Endothelial cell of hepatic sinusoid (primary cell): ENCODE results near the gene TSPAN33.
"Not testable (repeated sequence)": the region's sequence is repeated elsewhere in the genome, so short reads cannot be mapped to it uniquely, and the experiment has no call there.

ENCODE experiments used
- in situ Hi-C: cut with HindIII; loops from 2 replicates; pipeline ENCODE4 v1.10.0; 2017; ENCODE audit warnings: low sequenced_read_pairs

TSPAN33 gene

DNA sequence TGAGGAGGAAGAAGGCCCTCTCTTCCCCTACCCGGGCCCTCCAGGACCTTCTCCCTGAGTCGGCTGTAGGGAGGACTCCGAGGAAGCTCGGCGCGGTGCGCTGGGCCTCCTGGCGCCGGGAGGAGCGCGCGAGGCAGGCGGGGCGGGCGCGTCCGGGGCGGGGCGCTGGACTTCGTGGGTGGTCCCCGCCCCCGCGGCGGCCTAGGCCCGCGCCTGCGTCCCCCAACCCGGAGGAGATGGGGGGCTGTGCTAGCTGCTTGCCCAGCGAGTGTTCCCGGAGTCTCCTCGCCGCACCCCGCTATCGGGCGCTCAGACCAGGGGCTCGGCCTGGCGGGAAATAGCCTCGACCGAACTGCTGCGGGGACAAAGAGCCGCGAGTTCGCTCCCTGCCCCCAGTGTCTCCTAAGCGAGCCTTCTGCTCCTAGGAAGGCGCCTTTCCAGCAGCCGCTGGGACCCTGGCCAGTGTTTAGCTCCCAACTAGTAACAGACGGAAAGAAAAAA, 24.7 kb downstream of the TSPAN33 start:
- in situ Hi-C loops = no loop called here

DNA sequence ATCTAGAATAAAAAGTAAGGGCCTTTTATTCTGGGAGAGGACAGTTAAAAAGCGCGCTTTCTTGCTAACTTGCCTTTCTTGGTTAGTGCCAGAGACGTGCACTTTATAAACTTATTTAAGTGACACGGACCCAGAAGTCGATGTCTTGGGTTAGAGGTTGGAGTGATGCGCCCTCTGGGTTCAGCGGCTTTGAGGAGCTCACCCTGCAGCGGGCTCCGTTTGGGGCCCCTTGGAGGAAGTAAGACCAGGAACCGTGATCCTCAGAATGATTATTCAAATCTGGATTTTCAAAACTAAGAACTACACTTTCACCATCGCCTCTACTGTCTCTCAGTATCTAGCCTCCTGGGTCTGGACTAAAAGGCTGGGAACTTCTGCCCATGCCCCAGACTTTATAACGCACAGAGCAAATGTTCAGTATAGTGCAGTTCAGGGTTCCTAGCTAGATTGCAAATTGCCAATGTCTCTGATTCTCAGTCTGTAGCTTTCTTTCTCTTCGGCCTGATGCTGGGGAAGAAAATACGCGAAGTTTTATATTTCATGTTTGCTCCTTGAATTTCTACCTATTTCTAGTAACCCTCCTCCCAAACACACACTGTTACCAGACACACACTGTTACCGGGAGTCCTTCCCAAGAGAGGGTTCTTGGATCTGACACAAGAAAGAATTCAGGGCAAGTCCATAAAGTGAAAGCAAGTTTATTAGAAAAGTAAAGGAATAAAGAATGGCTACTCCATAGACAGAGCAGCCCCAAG, 25.4 kb downstream of the TSPAN33 start:
- in situ Hi-C loops = no loop called here

DNA sequence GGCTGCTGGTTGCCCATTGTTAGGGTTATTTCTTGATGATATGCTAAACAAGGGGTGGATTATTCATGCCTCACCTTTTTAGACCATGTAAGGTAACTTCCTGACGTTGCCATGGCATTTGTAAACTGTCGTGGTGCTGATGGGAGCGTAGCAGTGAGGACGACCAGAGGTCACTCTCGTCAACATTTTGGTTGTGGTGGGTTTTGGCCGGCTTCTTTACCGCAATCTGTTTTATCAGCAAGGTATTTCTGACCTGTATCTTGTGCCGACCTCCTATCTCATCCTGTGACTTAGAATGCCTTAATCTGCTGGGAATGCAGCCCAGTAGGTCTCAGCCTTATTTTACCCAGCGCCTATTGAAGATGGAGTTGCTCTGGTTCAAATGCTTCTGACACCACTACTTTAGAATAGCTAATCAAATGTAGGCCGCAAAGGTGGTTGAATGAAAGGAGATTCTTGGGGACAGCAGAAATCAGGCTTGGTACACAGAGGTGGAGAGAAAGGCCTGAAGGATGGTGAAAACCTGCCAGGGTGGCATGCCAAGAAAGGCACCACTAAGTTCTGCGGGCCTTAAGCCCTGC, 26.0 kb downstream of the TSPAN33 start:
- in situ Hi-C loops = no loop called here

DNA sequence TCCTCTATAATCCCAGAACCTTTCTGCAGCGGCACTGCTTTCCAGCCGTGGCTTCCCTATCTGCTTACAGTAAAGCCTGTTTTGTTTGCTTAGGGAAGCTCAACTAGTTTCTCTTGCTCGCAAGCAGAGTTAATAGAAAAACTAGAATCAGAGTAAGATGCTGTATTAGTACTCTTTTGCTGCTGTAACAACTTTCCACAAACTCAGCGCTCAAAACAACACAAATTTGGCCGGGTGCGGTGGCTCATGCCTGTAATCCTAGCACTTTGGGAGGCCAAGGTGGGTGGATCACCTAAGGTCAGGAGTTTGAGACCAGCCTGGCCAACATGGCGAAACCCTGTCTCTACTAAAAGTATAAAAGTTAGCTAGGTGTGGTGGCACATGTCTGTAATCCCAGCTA, 29.4 kb downstream of the TSPAN33 start:
- in situ Hi-C loops = not testable (repeated sequence)

DNA sequence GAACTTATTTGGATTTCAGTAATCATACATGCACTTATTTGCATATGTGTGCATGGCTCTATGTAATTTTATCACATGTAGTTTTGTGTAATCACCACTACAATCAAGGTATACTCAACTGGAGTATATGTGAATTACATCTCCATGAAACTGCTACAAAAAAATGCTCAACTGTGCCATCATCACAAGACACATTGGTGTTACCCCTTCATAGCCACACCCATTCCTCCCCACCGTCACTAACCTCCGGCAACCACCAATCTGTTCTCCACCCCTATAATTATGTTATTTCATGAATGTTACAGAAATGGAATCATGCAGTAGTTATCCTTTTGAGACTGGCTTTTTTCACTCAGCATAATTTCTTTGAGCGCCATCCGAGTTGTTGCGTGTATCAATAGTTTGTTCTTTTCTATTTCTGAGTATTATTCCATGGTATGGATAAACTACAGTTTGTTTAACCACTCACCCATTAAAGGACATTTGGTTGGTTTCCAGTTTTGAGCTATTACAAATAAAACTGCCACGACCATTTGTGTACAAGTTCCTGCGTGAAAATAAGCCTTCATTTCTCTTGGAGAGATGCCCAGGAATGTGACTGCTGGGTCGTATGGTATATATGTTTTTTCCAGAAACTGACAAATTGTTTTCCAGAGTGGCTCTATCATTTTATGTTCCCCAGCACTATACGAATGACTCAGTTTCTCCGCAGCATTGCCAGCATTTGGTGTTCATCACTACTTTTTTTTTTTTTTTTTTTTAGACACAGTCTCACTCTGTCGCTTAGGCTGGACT, 32.6 kb downstream of the TSPAN33 start:
- in situ Hi-C loops = no loop called here

DNA sequence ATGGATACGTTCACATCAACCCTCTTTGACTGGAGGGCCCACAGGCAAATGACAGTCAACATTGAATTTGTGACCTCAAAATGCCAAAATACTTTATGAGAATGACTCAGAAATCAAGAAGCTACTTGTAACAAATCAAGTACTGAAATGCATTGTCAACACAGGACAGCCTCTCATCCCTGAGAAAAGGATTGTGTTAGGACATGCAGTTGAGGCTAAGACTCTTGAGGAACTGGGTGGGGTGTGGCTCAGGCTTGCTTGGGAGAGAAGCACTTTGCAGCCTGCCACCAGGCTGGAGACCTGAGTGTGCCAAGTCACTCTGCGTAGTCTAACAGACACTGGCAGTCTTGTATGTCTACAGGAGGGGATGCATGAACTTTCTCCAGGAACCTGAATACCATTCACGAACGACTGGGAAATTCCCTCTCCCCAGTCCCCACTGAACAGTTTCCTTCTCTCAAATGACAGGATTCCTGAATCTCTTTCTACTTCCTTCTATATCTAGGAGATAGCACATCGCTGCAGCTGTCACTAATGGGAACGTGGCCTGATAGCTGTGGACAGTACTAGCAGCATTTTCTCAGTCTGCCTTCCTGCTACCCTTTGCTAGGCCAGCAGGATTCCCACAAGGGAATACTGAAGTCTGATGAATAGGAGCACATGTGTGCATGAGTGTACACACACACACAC, 40.6 kb downstream of the TSPAN33 start:
- in situ Hi-C loops = no loop called here

DNA sequence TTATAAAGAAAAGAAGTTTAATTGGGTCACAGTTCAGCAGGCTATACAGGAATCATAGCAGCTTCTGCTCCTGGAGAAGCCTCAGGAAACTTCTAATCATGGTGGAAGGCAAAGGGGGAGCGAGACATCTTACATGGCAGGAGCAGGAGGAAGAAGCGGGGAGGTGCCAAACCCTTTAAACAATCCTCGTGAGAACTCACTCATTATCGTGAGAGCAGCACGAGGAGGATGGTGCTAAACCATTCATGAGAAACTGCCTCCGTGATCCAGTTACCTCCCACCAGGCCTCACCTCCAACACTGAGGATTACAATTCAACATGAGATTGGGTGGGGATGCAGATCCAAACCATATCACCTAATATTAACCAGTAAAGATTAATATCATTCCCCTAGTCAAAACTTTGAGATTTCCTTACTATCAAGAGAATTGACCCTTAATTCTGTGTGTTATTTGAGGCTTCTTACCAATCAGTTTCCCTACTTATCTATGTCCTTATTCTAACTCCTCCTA, 42.3 kb downstream of the TSPAN33 start:
- in situ Hi-C loops = no loop called here

DNA sequence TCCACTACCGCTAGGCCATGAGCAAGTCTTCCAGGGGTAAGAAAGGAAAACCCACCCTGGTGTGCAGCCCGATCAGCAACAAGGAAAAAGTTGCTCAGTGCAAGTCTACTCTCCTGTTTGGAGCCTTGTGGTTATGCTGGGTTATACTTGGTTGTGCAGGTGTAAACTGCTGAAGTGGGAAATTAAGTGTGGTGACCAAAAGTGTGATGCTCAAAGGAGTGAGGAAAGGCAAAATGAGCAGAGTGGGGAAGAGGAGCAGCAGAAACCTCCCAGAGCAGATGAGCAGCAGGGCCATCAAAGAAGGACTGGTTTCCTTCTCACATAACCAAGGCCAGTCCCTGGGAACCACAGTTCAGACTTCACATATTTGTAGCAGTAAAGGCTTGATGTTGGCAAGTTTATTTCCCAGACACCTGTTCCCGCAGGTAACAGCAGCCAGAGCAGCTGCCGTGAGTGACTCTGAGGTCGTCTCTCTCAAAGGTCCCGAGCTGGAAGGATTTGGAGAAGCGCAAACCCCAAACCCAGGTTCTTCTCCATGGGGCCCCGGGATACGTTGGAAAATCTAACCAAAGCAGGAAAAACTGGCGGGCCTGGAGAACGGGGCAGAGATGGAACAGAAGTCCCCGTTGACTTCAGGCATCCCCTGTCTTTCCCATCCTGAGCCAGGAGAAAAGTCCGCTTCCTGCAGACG, 43.3 kb downstream of the TSPAN33 start:
- in situ Hi-C loops = no loop called here

DNA sequence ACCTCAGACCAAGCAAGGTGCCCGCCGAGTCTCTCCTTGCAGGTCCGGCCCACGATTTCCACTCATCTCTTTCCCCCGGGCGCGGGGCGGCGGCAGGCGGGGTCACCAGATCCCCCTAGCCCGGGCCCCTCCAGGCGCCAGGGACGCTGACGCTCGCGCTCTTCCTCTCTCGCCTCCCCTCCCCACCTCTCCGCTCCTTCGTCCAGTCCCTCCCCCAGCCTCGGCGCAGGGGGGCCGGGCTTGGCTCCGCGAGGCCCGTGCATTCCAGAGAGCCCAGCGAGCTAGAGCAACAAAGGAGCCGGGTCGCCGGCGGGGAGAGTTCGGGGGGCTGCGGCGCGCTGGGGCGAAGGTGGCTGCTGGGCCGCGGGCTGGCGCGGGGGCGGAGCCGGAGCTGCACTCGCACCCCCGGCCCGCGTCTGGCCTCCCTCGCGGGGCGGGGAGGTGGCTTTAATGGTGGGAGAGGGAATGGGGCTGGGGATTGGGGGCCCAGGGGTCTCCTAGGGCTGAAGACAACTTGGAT, 43.9 kb downstream of the TSPAN33 start, which contains the start of gene SMO:
Gene SMO, plus strand, starts transcription at position 262 of the 520 bp plus-strand sequence. CDS start 519 bp downstream, outside the sequence.
- in situ Hi-C loops = no loop called here

DNA sequence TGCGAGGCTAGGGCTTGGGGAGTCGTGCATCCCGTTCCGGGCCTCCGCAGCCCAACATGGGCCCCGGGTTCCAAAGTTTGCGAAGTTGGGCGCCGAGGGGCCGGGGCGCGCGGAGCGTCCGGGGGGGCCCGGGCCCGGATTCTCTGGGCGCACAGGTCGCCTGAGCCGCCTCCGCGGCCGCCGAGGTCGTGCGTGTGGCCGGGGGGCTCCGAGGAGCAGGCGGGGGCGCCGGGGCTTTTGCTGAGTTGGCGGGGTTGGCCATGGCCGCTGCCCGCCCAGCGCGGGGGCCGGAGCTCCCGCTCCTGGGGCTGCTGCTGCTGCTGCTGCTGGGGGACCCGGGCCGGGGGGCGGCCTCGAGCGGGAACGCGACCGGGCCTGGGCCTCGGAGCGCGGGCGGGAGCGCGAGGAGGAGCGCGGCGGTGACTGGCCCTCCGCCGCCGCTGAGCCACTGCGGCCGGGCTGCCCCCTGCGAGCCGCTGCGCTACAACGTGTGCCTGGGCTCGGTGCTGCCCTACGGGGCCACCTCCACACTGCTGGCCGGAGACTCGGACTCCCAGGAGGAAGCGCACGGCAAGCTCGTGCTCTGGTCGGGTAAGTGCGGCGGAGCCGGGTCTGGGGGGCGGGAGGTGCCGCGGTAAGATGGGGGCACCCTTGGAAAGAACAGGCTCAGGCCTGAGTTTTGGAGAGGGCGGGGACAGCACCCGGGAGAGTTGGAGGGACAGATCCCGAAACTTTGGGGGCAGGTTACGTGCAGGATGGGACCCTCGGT, 44.6 kb downstream of the TSPAN33 start:
- in situ Hi-C loops = no loop called here

DNA sequence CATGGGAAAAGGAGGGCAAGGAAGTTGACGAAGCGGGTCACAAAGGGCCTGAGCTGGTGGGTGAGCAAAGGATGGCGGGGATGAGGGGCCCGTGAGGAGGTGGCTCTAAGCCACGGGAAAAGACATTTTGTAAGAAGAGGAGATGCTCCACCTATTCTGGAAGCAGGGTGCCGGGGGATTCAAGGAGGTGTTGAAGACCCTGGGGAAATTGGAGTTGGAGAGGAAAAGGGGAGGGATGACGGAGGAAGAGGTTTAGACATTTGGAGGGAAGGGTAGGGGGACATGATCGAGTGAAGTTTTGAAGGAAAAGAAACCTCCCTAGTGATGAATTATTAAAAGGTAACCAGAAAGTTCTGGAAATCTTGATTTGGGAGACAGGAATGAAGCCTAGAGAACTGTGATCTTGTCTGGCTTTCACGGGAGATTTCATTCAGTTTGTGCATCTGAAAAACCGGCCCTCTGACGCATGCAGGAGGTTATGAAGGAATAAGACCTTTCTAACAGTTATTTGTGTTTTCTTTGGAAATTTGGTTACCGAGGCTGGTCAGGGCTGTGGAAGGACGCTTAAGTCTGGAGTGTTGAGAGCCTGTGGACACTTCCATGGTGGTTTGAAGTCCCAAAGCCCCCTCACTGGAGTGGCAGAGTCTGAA, 45.3 kb downstream of the TSPAN33 start:
- in situ Hi-C loops = no loop called here

DNA sequence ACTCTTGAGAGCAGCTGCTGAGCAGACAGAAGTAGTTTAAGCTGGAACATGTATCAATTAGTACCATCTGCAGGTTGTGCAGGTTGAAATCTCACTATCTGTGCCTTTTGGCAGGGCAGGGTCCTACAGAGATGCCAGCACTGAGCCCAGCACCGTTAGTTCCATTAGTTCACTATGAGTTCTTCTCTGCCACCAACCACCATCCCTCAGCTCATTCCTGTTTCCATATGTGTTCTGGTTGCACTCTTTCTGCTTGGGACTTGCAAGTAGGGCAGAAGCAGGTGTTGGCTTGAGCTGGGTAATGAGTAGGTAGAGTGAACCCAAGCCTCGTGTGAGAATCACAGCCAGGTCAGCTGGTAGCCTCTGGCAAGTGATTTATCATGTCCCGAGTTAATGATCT, 46.8 kb downstream of the TSPAN33 start:
- in situ Hi-C loops = no loop called here

DNA sequence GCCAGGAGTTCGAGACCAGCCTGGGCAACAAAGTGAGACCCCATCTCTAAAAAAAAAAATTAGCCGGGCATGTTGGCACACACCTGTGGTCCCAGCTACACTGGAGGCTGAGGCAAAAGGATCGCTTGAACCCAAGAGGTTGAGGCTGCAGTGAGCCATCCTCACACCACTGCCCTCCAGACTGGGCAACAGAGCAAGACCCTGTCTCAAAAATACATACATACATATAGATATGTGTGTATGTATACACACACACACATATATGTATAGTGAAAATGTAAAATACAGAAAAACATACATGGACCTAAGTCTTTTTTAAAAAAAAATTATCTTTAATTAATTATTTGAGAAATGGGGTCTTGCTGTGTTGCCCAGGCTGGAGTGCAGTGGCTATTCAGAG, 49.4 kb downstream of the TSPAN33 start:
- in situ Hi-C loops = no loop called here

DNA sequence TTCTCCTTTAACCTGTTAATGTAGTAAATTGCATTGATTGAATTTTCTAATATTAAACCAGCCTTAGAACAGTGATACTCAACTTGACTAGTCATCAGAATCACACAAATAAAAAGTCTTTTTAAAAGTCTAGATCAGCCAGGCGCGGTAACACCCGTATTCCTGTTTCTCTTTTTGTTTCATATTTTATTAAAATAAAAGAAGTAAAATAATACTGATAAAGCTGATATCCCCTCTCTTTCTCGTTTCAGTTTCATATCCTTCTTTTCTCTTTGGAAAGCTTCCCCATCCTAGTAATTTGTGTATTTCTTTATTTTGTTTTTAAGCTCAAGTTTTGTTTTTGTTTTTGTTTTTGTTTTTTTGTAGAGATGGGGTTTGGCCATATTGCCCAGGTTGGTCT, 53.3 kb downstream of the TSPAN33 start:
- in situ Hi-C loops = loop anchor here (5.0 kb wide), 2 partner anchors 40 to 70 kb away; no protein-coding TSS in a partner anchor

DNA sequence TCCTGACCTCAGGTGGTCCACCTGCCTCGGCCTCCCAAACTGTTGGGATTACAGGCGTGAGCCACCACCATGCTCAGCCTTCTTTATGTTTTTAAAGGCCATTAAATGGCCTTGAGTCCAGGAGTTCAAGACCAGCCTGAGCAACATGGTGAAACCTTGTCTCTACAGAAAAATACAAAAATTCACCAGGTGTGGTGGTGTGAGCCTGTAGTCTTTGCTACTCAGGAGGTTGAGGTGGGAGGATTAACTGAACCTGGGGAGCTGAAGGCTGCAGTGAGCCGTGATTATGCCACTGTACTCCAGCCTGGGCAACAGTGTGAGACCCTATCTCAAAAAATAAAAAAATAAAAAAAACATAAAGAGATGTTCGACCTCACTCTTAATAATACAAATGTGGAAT, 54.9 kb downstream of the TSPAN33 start:
- in situ Hi-C loops = loop anchor here (5.0 kb wide), 2 partner anchors 42 to 72 kb away; no protein-coding TSS in a partner anchor

DNA sequence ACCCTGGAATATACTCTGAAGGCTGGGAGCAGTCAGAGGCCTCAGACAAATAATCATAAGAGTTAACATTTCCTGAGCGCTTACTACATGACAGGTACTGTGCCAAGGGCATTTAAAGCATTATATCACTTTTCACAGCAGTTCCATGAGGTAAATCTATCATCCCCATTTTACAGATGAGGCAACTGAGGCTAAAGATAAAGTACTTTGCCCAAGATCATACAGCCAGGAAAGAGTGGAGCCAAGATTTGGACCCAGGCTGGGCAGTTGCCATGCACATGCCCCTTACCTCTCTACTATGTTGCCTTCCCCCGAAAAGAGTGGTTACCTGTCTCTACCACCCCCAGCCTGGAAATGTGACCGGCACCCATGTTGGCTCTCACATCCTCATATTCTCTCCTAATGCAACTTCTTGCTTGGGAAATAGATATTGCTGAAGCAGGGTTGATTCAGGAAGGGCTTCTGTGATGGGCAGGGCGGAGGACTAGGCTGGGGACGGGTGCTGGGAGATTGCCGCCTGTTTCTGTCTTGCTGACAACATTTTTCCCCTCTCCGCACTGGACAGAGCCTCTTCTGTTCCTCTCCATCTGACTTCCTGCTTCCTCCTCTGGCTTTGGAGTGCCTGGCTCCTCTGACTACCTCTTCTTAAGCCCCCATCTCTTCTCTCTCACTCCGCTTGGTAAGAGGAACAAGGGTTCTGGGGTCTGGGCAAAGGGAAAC, 57.7 kb downstream of the TSPAN33 start:
- in situ Hi-C loops = no loop called here

DNA sequence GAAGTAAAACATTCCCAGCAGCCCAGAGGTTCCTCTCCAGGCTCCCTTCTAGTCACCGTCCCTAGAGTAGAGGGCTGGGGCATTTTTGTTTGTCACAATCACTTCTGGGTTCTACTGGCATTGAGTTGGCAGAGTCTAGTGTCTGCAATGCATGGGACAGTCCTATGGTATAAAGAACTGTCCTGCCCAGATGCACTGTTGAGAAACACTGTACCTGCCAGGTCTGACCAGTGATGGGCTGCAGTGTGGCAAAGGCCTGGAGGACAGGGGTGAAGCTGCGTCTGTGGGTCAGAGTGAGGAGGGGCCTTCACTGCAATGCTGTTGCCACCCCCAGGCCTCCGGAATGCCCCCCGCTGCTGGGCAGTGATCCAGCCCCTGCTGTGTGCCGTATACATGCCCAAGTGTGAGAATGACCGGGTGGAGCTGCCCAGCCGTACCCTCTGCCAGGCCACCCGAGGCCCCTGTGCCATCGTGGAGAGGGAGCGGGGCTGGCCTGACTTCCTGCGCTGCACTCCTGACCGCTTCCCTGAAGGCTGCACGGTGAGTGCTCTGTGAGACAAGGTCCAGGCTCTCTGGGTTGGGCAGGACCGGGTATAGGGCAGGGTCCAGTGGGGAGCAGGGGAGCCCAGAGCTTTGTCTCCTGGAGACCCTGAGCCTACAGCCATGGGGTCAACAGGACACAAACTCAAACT, 58.7 kb downstream of the TSPAN33 start:
- in situ Hi-C loops = no loop called here
